Sigmoid colon (tissue), 7 donors: ENCODE data around the gene CFAP57. TPM values are rescaled to one million over a fixed set of nuclear protein-coding genes. Genes with fewer than 3 reads are reported as not detected.
A peak's percentile ranks its signal among the peaks of the same experiment; 100 is the strongest.

Experiments
- DNase-seq: peaks from one replicate; pipeline ENCODE4 v3.0.0-alpha.2; 2019
- H3K27ac ChIP-seq, 4 donors: fragments of 200-600 bp; sonication (generic); one replicate each; pipeline ENCODE4 v1.5.1; 2016 to 2019; ENCODE audit warnings: mild to moderate bottlenecking in 1 of 4
- H3K27me3 ChIP-seq, 3 donors: fragments of 200-600 bp; sonication (generic); one replicate each; pipeline ENCODE4 v1.5.1; 2019; ENCODE audit warnings: mild to moderate bottlenecking in 1 of 3
- H3K36me3 ChIP-seq, 4 donors: fragments of 200-600 bp; sonication (generic); one replicate each; pipeline ENCODE4 v1.5.1; 2016 to 2019
- H3K4me1 ChIP-seq, 4 donors: fragments of 200-600 bp; sonication (generic); one replicate each; pipeline ENCODE4 v1.5.1; 2017 to 2019
- H3K4me3 ChIP-seq, 4 donors: fragments of 200-600 bp; sonication (generic); one replicate each; pipeline ENCODE4 v1.5.1; 2017 to 2019; ENCODE audit warnings: mild to moderate bottlenecking in 2 of 4, moderate library complexity in 1 of 4
- H3K9me3 ChIP-seq, 4 donors: fragments of 200-600 bp in 3 of 4; sonication (generic) in 3 of 4; one replicate each; pipeline versions ENCODE4 v1.5.1 to v1.6.1; 2013 to 2019
- CTCF ChIP-seq, 4 experiments: fragments of 450-650 bp in 3 of 4; fragments of 200-600 bp in 1 of 4; IDR thresholded peaks; one replicate each; pipeline ENCODE4 v1.5.1; 2016 to 2019; ENCODE audit warnings: antibody characterized with exemption in 4 of 4, mild to moderate bottlenecking in 3 of 4, moderate library complexity in 2 of 4
- EP300 ChIP-seq, 4 donors: sonication (generic); formaldehyde crosslinking; IDR thresholded peaks; one replicate each; pipeline ENCODE4 v1.6.1; 2017; ENCODE audit warnings: antibody characterized with exemption in 4 of 4
- POLR2A ChIP-seq, 2 donors: fragments of 450-650 bp; IDR thresholded peaks; one replicate each; pipeline ENCODE4 v1.6.1; 2016; ENCODE audit warnings: antibody characterized with exemption in 2 of 2, mild to moderate bottlenecking in 2 of 2, moderate library complexity in 2 of 2
- POLR2AphosphoS5 ChIP-seq, 4 donors: sonication (generic); formaldehyde crosslinking; IDR thresholded peaks; one replicate each; pipeline ENCODE4 v1.6.1; 2017; ENCODE audit warnings: antibody characterized with exemption in 4 of 4
- WGBS, 2 donors: extraction: QIAGEN DNeasy Blood & Tissue Kit; methylation state at CpG; one replicate each; pipeline ENCODE4 v1.1.7; 2013; 5-methylcytosine and 5-hydroxymethylcytosine counted together
- intact Hi-C: fragments of 100-400 bp; cut with DNase I; formaldehyde crosslinking; loops from one replicate; pipeline ENCODE4 v1.15.1; 2023
- polyA plus RNA-seq, 3 donors: library from polyadenylated mRNA; stranded (reverse); fragments of 200-250 nt; gene quantifications; one replicate each; pipeline ENCODE4 v1.2.3, GENCODE V29; 2013
- total RNA-seq, 4 donors: library from RNA; depleted of rRNA; stranded (reverse); fragments of >200 nt; gene quantifications; one replicate each; pipeline ENCODE4 v1.1.0, GENCODE V29; 2016
- donor health status: healthy with polysubstance abuse.
- donor health status: Bipolar disorder and iron deficiency.
- donor health status: healthy.

CFAP57 gene
- total and polyA plus RNA-seq, 7 donors = under 0.01 to 0.06 TPM; not detected in 5

- peaks cover 0 to 6% (median 0%) of the 10 kb centered on the region in 4 donors for H3K4me1 ChIP-seq
- H3K27me3 ChIP-seq = no peaks in the 10 kb centered on the region
- H3K9me3 ChIP-seq = no peaks in the 10 kb centered on the region
- DNase-seq = no peak
- H3K36me3 ChIP-seq = no peaks in the 10 kb centered on the region
- intact Hi-C loops = loop anchor here (5.0 kb wide), 1 partner anchor 109 kb away; no protein-coding TSS in a partner anchor
- H3K27ac ChIP-seq = no peak overlapping the region
- no peak for TF ChIP-seq EP300 (IDR thresholded peaks at IDR 0.05)
- no peak for TF ChIP-seq POLR2AphosphoS5 (IDR thresholded peaks at IDR 0.05)
- TF ChIP-seq POLR2A (IDR thresholded peaks at IDR 0.05) = no peak
- peak; percentile 18 to 61 (median 54) for TF ChIP-seq CTCF (IDR thresholded peaks at IDR 0.05)
- WGBS, 2 donors = 12 to 23% methylated on average over 5 of the region's 5 CpGs
- H3K4me3 ChIP-seq = no peak overlapping the region
These were observed 66.0 kb downstream of the CFAP57 start for GRCh38 chr1:43238085-43238484.

GRCh38 chr1:43238991-43239469 is 66.9 kb downstream of the CFAP57 start:
- 74 to 95% methylated on average over 3 of the region's 3 CpGs for WGBS, 2 donors
- no peak overlapping the region for H3K4me3 ChIP-seq
- intact Hi-C loops = loop anchor here (5.0 kb wide), 1 partner anchor 108 kb away; no protein-coding TSS in a partner anchor
- no peak overlapping the region for H3K27ac ChIP-seq
- H3K4me1 ChIP-seq = peaks cover 0 to 6% (median 0%) of the 10 kb centered on the region in 4 donors
- no peaks in the 10 kb centered on the region for H3K9me3 ChIP-seq
- no peaks in the 10 kb centered on the region for H3K27me3 ChIP-seq
- TF ChIP-seq POLR2A (IDR thresholded peaks at IDR 0.05) (no peak), POLR2AphosphoS5 (IDR thresholded peaks at IDR 0.05) (no peak), CTCF (IDR thresholded peaks at IDR 0.05) (no peak), EP300 (IDR thresholded peaks at IDR 0.05) (no peak)
- H3K36me3 ChIP-seq = no peaks in the 10 kb centered on the region
- DNase-seq = no peak

- 47 to 76% methylated on average over 3 of the region's 3 CpGs for WGBS, 2 donors
- DNase-seq = no peak
- intact Hi-C loops = loop anchor here (5.0 kb wide), 1 partner anchor 108 kb away; no protein-coding TSS in a partner anchor
These were observed 67.4 kb downstream of the CFAP57 start for GRCh38 chr1:43239484-43239883.

GRCh38 chr1:43241413-43241836 is 69.3 kb downstream of the CFAP57 start:
- intact Hi-C loops = no loop called here
- TF ChIP-seq POLR2AphosphoS5 (IDR thresholded peaks at IDR 0.05) (no peak), EP300 (IDR thresholded peaks at IDR 0.05) (no peak), POLR2A (IDR thresholded peaks at IDR 0.05) (no peak), CTCF (IDR thresholded peaks at IDR 0.05) (no peak)
- no peaks in the 10 kb centered on the region for H3K27me3 ChIP-seq
- H3K4me1 ChIP-seq = peaks cover 0 to 6% (median 0%) of the 10 kb centered on the region in 4 donors
- H3K36me3 ChIP-seq = no peaks in the 10 kb centered on the region
- H3K9me3 ChIP-seq = no peaks in the 10 kb centered on the region
- no peak overlapping the region for H3K27ac ChIP-seq
- no peak overlapping the region for H3K4me3 ChIP-seq
- WGBS, 2 donors = 61 to 73% methylated on average over 6 of the region's 6 CpGs
- DNase-seq = no peak

More at GRCh38 chr1:43239484-43239883, 67.4 kb downstream of the CFAP57 start:
- no peak overlapping the region for H3K4me3 ChIP-seq
- no peak overlapping the region for H3K27ac ChIP-seq
- peaks cover 0 to 6% (median 0%) of the 10 kb centered on the region in 4 donors for H3K4me1 ChIP-seq
- TF ChIP-seq POLR2A (IDR thresholded peaks at IDR 0.05) = no peak
- TF ChIP-seq POLR2AphosphoS5 (IDR thresholded peaks at IDR 0.05) = no peak
- TF ChIP-seq EP300 (IDR thresholded peaks at IDR 0.05) = no peak
- TF ChIP-seq CTCF (IDR thresholded peaks at IDR 0.05) = no peak
- no peaks in the 10 kb centered on the region for H3K36me3 ChIP-seq
- no peaks in the 10 kb centered on the region for H3K27me3 ChIP-seq
- H3K9me3 ChIP-seq = no peaks in the 10 kb centered on the region

- TF ChIP-seq POLR2A (IDR thresholded peaks at IDR 0.05) = no peak
- TF ChIP-seq EP300 (IDR thresholded peaks at IDR 0.05) = no peak
- no peak for TF ChIP-seq CTCF (IDR thresholded peaks at IDR 0.05)
- no peak for TF ChIP-seq POLR2AphosphoS5 (IDR thresholded peaks at IDR 0.05)
- 89 to 90% methylated on average over 6 of the region's 6 CpGs for WGBS, 2 donors
- no peak for DNase-seq
- peaks cover 0 to 1% (median 0%) of the 10 kb centered on the region in 4 donors for H3K4me1 ChIP-seq
- H3K36me3 ChIP-seq = no peaks in the 10 kb centered on the region
- no peak overlapping the region for H3K27ac ChIP-seq
- no peaks in the 10 kb centered on the region for H3K27me3 ChIP-seq
- intact Hi-C loops = no loop called here
- no peak overlapping the region for H3K4me3 ChIP-seq
- H3K9me3 ChIP-seq = no peaks in the 10 kb centered on the region
These were observed 71.2 kb downstream of the CFAP57 start for GRCh38 chr1:43243299-43243698.
